ENCODE results near the gene SH3RF3.
A peak's percentile ranks its signal among the peaks of the same experiment; 100 is the strongest.

SH3RF3 gene

DNA sequence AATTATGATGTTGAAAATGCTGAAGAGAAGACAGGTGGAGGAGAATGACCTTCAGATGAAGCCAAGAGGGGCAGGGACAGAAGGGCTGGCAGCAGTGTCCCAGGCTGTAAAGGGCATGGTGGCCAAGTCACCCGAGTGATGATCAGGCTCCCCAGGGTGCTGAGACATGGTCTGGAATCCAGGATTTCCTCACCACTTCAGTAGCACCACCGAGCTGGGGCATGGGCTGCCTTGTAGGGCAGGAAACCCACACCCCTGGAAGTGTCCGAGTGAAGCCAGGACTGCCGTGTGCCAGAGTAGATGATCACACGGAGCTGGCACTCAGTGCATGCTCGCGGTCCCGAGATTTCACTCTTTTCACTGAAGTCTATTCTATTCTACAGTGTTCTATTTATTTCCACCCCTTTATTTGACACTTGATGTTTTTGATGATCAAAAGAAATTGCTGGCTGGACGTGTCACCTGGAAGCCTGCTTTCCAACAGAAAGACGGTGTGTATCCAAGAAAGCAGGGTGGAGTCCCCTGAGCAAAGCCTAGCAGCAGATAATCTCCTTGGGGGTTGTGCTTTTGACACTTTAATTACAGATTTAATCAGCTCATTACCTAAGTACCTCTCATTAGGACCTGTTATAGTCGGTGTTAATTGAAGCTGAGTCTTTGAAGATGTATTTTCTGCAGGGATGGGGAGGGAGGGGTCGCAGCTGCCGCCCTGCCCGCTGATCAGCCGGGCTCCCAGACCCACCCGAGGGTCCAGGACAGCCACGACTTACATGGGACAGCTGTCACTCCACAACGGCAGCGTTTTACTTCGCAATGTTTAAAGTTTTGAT, 392.4 kb downstream of the SH3RF3 start:
- H3K9me3 Mint-ChIP-seq: no peaks in the 10 kb centered on the region

DNA sequence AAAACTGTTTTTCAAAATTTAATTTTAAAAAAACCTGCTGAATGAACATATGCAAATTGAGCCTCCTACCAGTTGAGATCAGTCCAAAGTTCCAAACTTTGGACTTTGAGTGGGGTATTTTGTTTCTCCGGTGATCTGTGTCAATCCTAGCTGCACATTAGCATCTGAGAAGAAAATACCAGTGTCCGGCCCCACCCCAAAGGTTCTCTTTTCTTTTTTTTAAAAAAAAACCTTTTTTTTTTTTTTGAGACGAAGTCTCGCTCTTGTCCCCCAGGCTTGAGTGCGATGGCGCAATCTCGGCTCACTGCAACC, 393.0 kb downstream of the SH3RF3 start:
- Mint-ChIP-seq H3K4me3 (no peak overlapping the region), H3K9me3 (no peaks in the 10 kb centered on the region), H3K36me3 (ENCODE audit: low read depth) (no peaks in the 10 kb centered on the region), H3K27ac (no peak overlapping the region), H3K27me3 (ENCODE audit: low read depth, poor library complexity) (no peaks in the 10 kb centered on the region), H3K4me1 (peaks cover 23% of the 10 kb centered on the region)
- no peak for TF ChIP-seq CTCF (IDR thresholded peaks at IDR 0.05)
- DNase-seq: no peak

More for the DNA sequence above, 392.4 kb downstream of the SH3RF3 start:
- TF ChIP-seq CTCF (IDR thresholded peaks at IDR 0.05): no peak
- Mint-ChIP-seq H3K4me3 (no peak overlapping the region), H3K27ac (peak overlapping the region; percentile 72), H3K4me1 (peaks cover 24% of the 10 kb centered on the region), H3K27me3 (ENCODE audit: low read depth, poor library complexity) (no peaks in the 10 kb centered on the region), H3K36me3 (ENCODE audit: low read depth) (no peaks in the 10 kb centered on the region)
- DNase-seq: no peak

DNA sequence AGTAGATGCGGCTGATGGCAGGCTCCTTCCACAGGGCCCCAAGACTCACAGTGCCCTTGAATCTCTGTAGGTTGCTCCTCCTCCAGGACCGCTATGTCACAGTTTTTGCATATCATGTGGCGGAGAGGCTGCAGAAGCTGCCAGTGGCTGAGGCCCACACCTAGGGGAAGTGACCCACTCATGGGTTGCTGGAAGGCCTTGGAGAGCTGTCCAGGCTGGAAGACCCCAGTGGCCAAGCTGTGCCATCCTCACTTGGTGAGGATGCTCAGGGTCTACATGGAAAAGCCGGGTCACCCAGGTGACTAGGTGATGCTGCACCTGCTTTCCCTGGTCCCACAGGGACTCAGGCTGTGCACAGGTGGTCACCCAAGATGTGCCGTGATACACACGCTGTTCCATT, 394.1 kb downstream of the SH3RF3 start:
- H3K9me3 Mint-ChIP-seq: no peaks in the 10 kb centered on the region
- no peak overlapping the region for H3K27ac Mint-ChIP-seq
- H3K27me3 Mint-ChIP-seq (ENCODE audit: low read depth, poor library complexity): no peaks in the 10 kb centered on the region
- no peaks in the 10 kb centered on the region for H3K36me3 Mint-ChIP-seq (ENCODE audit: low read depth)
- no peak for DNase-seq
- H3K4me3 Mint-ChIP-seq: no peak overlapping the region
- H3K4me1 Mint-ChIP-seq: peaks cover 23% of the 10 kb centered on the region
- TF ChIP-seq CTCF (IDR thresholded peaks at IDR 0.05): no peak

GRCh38 chr2:109523536-109524361, 394.7 kb downstream of the SH3RF3 start:
- no peaks in the 10 kb centered on the region for H3K27me3 Mint-ChIP-seq (ENCODE audit: low read depth, poor library complexity)
- no peaks in the 10 kb centered on the region for H3K9me3 Mint-ChIP-seq
- H3K4me1 Mint-ChIP-seq: peaks cover 24% of the 10 kb centered on the region
- H3K4me3 Mint-ChIP-seq: no peak overlapping the region
- H3K27ac Mint-ChIP-seq: peak overlapping the region; percentile 48
- TF ChIP-seq CTCF (IDR thresholded peaks at IDR 0.05): no peak
- no peak for DNase-seq
- H3K36me3 Mint-ChIP-seq (ENCODE audit: low read depth): no peaks in the 10 kb centered on the region

GRCh38 chr2:109525836-109526235, 396.8 kb downstream of the SH3RF3 start:
- H3K9me3 Mint-ChIP-seq: no peaks in the 10 kb centered on the region
- no peak overlapping the region for H3K27ac Mint-ChIP-seq
- no peak for TF ChIP-seq CTCF (IDR thresholded peaks at IDR 0.05)
- DNase-seq: no peak
- H3K36me3 Mint-ChIP-seq (ENCODE audit: low read depth): no peaks in the 10 kb centered on the region
- H3K4me3 Mint-ChIP-seq: no peak overlapping the region
- H3K27me3 Mint-ChIP-seq (ENCODE audit: low read depth, poor library complexity): peaks cover 3% of the 10 kb centered on the region
- H3K4me1 Mint-ChIP-seq: peaks cover 38% of the 10 kb centered on the region
